Endothelial cell of umbilical vein (primary cell): ENCODE data around the gene ERAL1. TPM values are rescaled to one million over a fixed set of nuclear protein-coding genes. Genes with fewer than 3 reads are reported as not detected.

Source experiments
- BruUV-seq: library from RNA; stranded (reverse); fragments of 400-500 nt; replicated peaks from 2 replicates; lab custom pipeline; 2021; lab: Mats Ljungman, UMichigan
- CTCF ChIA-PET: fragments of 300-600, 350-600 bp; sonication (Branson Sonifier 250); formaldehyde crosslinking; loops from one replicate; lab custom pipeline; 2021; ENCODE audit warnings: antibody characterized with exemption, inconsistent platforms; lab: Charles Lee
- POLR2A ChIA-PET: fragments of 300-600, 350-600 bp; sonication (Branson Sonifier 250); formaldehyde crosslinking; loops from one replicate; lab custom pipeline; 2021; ENCODE audit warnings: antibody characterized with exemption, inconsistent platforms; lab: Charles Lee
- DNase-seq: peaks from one replicate; pipeline ENCODE4 v3.0.0-alpha.2; 2011; ENCODE audit warnings: low read depth, low spot score
- FAIRE-seq: peaks from 2 replicates; lab custom pipeline; 2011; peaks lifted over from hg19 to GRCh38; lab: Jason Lieb, UNC
- H2AFZ ChIP-seq: 2 replicates; pipeline ENCODE4 v1.6.0; 2012; ENCODE audit warnings: low read depth, low read length, control low read depth, inconsistent platforms
- H3K27ac ChIP-seq: 2 replicates; pipeline ENCODE4 v1.5.1; 2011; ENCODE audit warnings: low read depth, mild to moderate bottlenecking, control low read depth, low read length, moderate library complexity; ENCODE audit not compliant: insufficient read depth
- H3K27me3 ChIP-seq, 2 experiments: 2 replicates each; pipeline versions ENCODE4 v1.6.0 to v1.6.1; 2011; ENCODE audit warnings: low read length in 2 of 2, mixed read lengths in 1 of 2; ENCODE audit not compliant: control insufficient read depth in 2 of 2, insufficient read depth in 2 of 2
- H3K36me3 ChIP-seq, 2 experiments: 2 replicates in 1 of 2; 3 replicates in 1 of 2; pipeline ENCODE4 v1.5.1; 2011; ENCODE audit warnings: low read length in 2 of 2, mild to moderate bottlenecking in 1 of 2, moderate library complexity in 1 of 2; ENCODE audit not compliant: control insufficient read depth in 2 of 2, insufficient read depth in 2 of 2; ENCODE audit errors: extremely low read depth in 1 of 2
- H3K4me1 ChIP-seq: 3 replicates; pipeline ENCODE4 v1.5.1; 2011; ENCODE audit warnings: mild to moderate bottlenecking, low read length; ENCODE audit not compliant: control insufficient read depth, insufficient read depth; ENCODE audit errors: extremely low read depth
- H3K4me2 ChIP-seq: 2 replicates; pipeline ENCODE4 v1.6.1; 2011; ENCODE audit warnings: low read length, control low read depth, mixed read lengths; ENCODE audit not compliant: insufficient read depth
- H3K4me3 ChIP-seq, 3 experiments: fragments of 200-600 bp in 1 of 3; sonication (generic), shearing (Covaris generic) in 1 of 3; replicated peaks in 1 of 3; 2 replicates each; pipeline ENCODE4 v1.5.1; 2011 to 2016; ENCODE audit warnings: control low read depth in 3 of 3, low read length in 3 of 3, mild to moderate bottlenecking in 2 of 3, inconsistent platforms in 1 of 3, low read depth in 1 of 3, moderate library complexity in 1 of 3; ENCODE audit not compliant: insufficient read depth in 1 of 3
- H3K79me2 ChIP-seq: 2 replicates; pipeline ENCODE4 v1.6.0; 2012; ENCODE audit warnings: low read length, inconsistent platforms; ENCODE audit not compliant: control insufficient read depth, insufficient read depth
- H3K9ac ChIP-seq: replicated peaks from 2 replicates; pipeline ENCODE3; 2011; ENCODE audit warnings: low read length, control low read depth; ENCODE audit not compliant: insufficient read depth; ENCODE audit errors: extremely low read depth
- H3K9me1 ChIP-seq: replicated peaks from 3 replicates; pipeline ENCODE4 v1.6.0; 2011; ENCODE audit warnings: mild to moderate bottlenecking, low read length; ENCODE audit not compliant: control insufficient read depth, insufficient read depth; ENCODE audit errors: extremely low read depth
- H3K9me3 ChIP-seq: replicated peaks from 2 replicates; pipeline ENCODE4 v1.5.1; 2012; ENCODE audit warnings: low read length, inconsistent platforms; ENCODE audit not compliant: control insufficient read depth, insufficient read depth
- H4K20me1 ChIP-seq: replicated peaks from 2 replicates; pipeline ENCODE3; 2011; ENCODE audit warnings: mild to moderate bottlenecking, low read length; ENCODE audit not compliant: control insufficient read depth, insufficient read depth; ENCODE audit errors: extremely low read depth
- CTCF ChIP-seq, 2 donors: IDR thresholded peaks; 1 replicate in 1 of 2; 2 replicates in 1 of 2; pipeline ENCODE4 v1.5.1; 2011; ENCODE audit warnings: low read length in 2 of 2, mild to moderate bottlenecking in 2 of 2, moderate library complexity in 2 of 2, control low read depth in 1 of 2, inconsistent platforms in 1 of 2, low read depth in 1 of 2; ENCODE audit not compliant: insufficient read depth in 1 of 2; ENCODE audit errors: extremely low read depth in 1 of 2
- EZH2 ChIP-seq: IDR thresholded peaks from 2 replicates; pipeline ENCODE4 v1.6.1; 2012; ENCODE audit warnings: borderline replicate concordance, low read depth, mild to moderate bottlenecking, moderate library complexity, low read length, inconsistent platforms; ENCODE audit not compliant: severe bottlenecking
- FOS ChIP-seq: IDR thresholded peaks from 2 replicates; pipeline ENCODE4 v1.6.1; 2011; ENCODE audit warnings: mild to moderate bottlenecking, low read length, moderate library complexity, borderline replicate concordance; ENCODE audit not compliant: insufficient read depth
- GATA2 ChIP-seq: IDR thresholded peaks from 2 replicates; pipeline ENCODE4 v1.7.0; 2011; ENCODE audit warnings: low read depth, mild to moderate bottlenecking, moderate library complexity, mixed read lengths, low read length; ENCODE audit not compliant: insufficient read length, insufficient read depth
- JUN ChIP-seq: IDR thresholded peaks from 2 replicates; pipeline ENCODE4 v1.6.1; 2011; ENCODE audit warnings: borderline replicate concordance, low read depth; ENCODE audit not compliant: insufficient read length, insufficient read depth
- MAX ChIP-seq: IDR thresholded peaks from 2 replicates; pipeline ENCODE4 v1.6.1; 2011; ENCODE audit not compliant: insufficient read depth, insufficient read length
- MYC ChIP-seq: IDR thresholded peaks from one replicate; pipeline ENCODE4 v1.6.1; 2011; ENCODE audit warnings: mild to moderate bottlenecking, low read depth, low read length
- POLR2A ChIP-seq: IDR thresholded peaks from 2 replicates; pipeline ENCODE4 v1.6.1; 2012; ENCODE audit warnings: low read depth, mild to moderate bottlenecking, control low read depth, low read length
- POLR2AphosphoS5 ChIP-seq: IDR thresholded peaks from 2 replicates; pipeline ENCODE4 v1.6.1; 2012; ENCODE audit warnings: low read depth, mild to moderate bottlenecking, control low read depth, low read length, moderate library complexity; ENCODE audit not compliant: insufficient read depth
- dilution Hi-C: fragments of 300-500 bp; cut with MboI; formaldehyde crosslinking; loops from one replicate; pipeline ENCODE4 v1.15.0; 2019; ENCODE audit warnings: low sequenced_read_pairs; ENCODE audit not compliant: extremely low pct_ligation_motif_present
- intact Hi-C: fragments of 100-400 bp; cut with micrococcal nuclease; formaldehyde crosslinking; loops from one replicate; pipeline ENCODE4 v1.10.0; 2022
- polyA plus RNA-seq, 4 experiments: library from polyadenylated mRNA; depleted of rRNA in 3 of 4; stranded (reverse) in 3 of 4; unstranded in 1 of 4; fragments of >200 nt; gene quantifications; 2 replicates each; pipeline versions ENCODE4 v1.2.1 to v1.2.3, GENCODE V29; 2011 to 2012; ENCODE audit warnings: missing spikeins in 1 of 4
- total RNA-seq: library from RNA; stranded (reverse); gene quantifications from 2 replicates; pipeline ENCODE4 v1.2.3, GENCODE V29; 2021

Gene ERAL1
- total and polyA plus RNA-seq, 2 donors (not counting 3 experiments of a cell fraction or from before 2014, with no cell fraction given): 58.0 to 86.6 TPM

- TF ChIP-seq CTCF (IDR thresholded peaks at IDR 0.05; ENCODE audit: extremely low read depth in 1 of 2, insufficient read depth in 1 of 2, low read depth in 1 of 2, low read length in 2 of 2): no peak
- TF ChIP-seq POLR2AphosphoS5: no peak
- TF ChIP-seq POLR2A: no peak
- TF ChIP-seq GATA2: no peak
- TF ChIP-seq FOS: no peak
- no peak for TF ChIP-seq MAX
- no peak for TF ChIP-seq JUN
- TF ChIP-seq MYC: no peak
- no peak for TF ChIP-seq EZH2
- Histone ChIP-seq H3K79me2 (peaks cover 54% of the 10 kb centered on the region), H4K20me1 (peaks cover 3% of the 10 kb centered on the region), H3K4me1 (no peaks in the 10 kb centered on the region), H3K4me2 (no peak overlapping the region), H3K36me3 (no peaks in the 10 kb centered on the region), H3K4me3 (no peak overlapping the region), H3K9me3 (no peaks in the 10 kb centered on the region), H3K27ac (no peak overlapping the region), H2AFZ (no peak overlapping the region), H3K27me3 (no peaks in the 10 kb centered on the region), H3K9ac (no peak overlapping the region), H3K9me1 (no peaks in the 10 kb centered on the region)
- DNase-seq (no peak), FAIRE-seq (no peak)
- dilution Hi-C loops (no loop called here), intact Hi-C loops (no loop called here)
- POLR2A ChIA-PET: no interaction called here
- no TSS peak for BruUV-seq
- CTCF ChIA-PET: interaction anchor here (1.0 to 2.3 kb wide), 3 partner anchors 30 to 55 kb away, joined by 3 to 11 read pairs (median 3); no protein-coding TSS in a partner anchor
Observed at GRCh38 chr17:28818819-28819221, 36.0 kb upstream of the ERAL1 start.
